MM.1S (cell line): ENCODE measurements around the gene CALB2.

ENCODE experiments used
- DNase-seq: peaks from one replicate; pipeline ENCODE4 v3.0.0-alpha.2; 2015
- H2AFZ ChIP-seq: fragments of 300-600 bp; sonication (generic); 2 replicates; pipeline ENCODE4 v1.6.0; 2016; ENCODE audit warnings: antibody characterized with exemption, low read length
- H3F3A ChIP-seq: fragments of 300-600 bp; sonication (generic); 2 replicates; pipeline ENCODE4 v1.6.1; 2016; ENCODE audit warnings: mild to moderate bottlenecking, antibody characterized with exemption, low read length, moderate library complexity, mixed read lengths; ENCODE audit not compliant: insufficient read depth
- H3K27ac ChIP-seq: fragments of 300-600 bp; sonication (generic); 2 replicates; pipeline ENCODE4 v1.5.1; 2016; ENCODE audit warnings: mild to moderate bottlenecking, low read length
- H3K27me3 ChIP-seq: fragments of 300-600 bp; sonication (generic); replicated peaks from 2 replicates; pipeline ENCODE4 v1.6.0; 2016; ENCODE audit warnings: low read length; ENCODE audit not compliant: insufficient read depth
- H3K36me3 ChIP-seq: fragments of 300-600 bp; sonication (generic); replicated peaks from 2 replicates; pipeline ENCODE4 v1.6.1; 2016; ENCODE audit warnings: mild to moderate bottlenecking, low read length, mixed read lengths; ENCODE audit not compliant: insufficient read depth
- H3K4me1 ChIP-seq: fragments of 300-600 bp; sonication (generic); 2 replicates; pipeline ENCODE4 v1.6.1; 2016; ENCODE audit warnings: low read length, mixed read lengths
- H3K4me2 ChIP-seq: fragments of 300-600 bp; sonication (generic); 2 replicates; pipeline ENCODE4 v1.6.0; 2016; ENCODE audit warnings: low read depth, low read length
- H3K4me3 ChIP-seq: fragments of 300-600 bp; sonication (generic); 2 replicates; pipeline ENCODE4 v1.5.1; 2016; ENCODE audit warnings: low read length, mixed read lengths
- H3K79me2 ChIP-seq: fragments of 300-600 bp; sonication (generic); 2 replicates; pipeline ENCODE4 v1.6.1; 2016; ENCODE audit warnings: mixed run types, low read length, mixed read lengths
- H3K9ac ChIP-seq: fragments of 300-600 bp; sonication (generic); 2 replicates; pipeline ENCODE4 v1.6.1; 2016; ENCODE audit warnings: low read length, mixed read lengths
- H3K9me2 ChIP-seq: fragments of 300-600 bp; sonication (generic); replicated peaks from 2 replicates; pipeline ENCODE4 v1.6.1; 2016; ENCODE audit warnings: mild to moderate bottlenecking, low read length, mixed read lengths; ENCODE audit not compliant: insufficient read depth
- H3K9me3 ChIP-seq: fragments of 300-600 bp; sonication (generic); replicated peaks from 2 replicates; pipeline ENCODE4 v1.6.1; 2016; ENCODE audit warnings: mild to moderate bottlenecking, low read length, mixed read lengths; ENCODE audit not compliant: insufficient read depth
- H4K20me1 ChIP-seq: fragments of 300-600 bp; sonication (generic); 2 replicates; pipeline ENCODE4 v1.6.1; 2016; ENCODE audit warnings: mild to moderate bottlenecking, low read length, moderate library complexity, mixed read lengths; ENCODE audit not compliant: insufficient read depth
- CTCF ChIP-seq: fragments of 300-600 bp; sonication (generic); IDR thresholded peaks from 2 replicates; pipeline ENCODE4 v1.5.1; 2016; ENCODE audit warnings: antibody characterized with exemption, low read length, mixed read lengths
- EZH2 ChIP-seq: fragments of 300-600 bp; sonication (generic); optimal IDR thresholded peaks from 2 replicates; pipeline ENCODE3; 2017; ENCODE audit warnings: low read depth, mild to moderate bottlenecking, antibody characterized with exemption, low read length, mixed read lengths
- EZH2phosphoT487 ChIP-seq: fragments of 300-600 bp; sonication (generic); IDR thresholded peaks from 2 replicates; pipeline ENCODE4 v1.6.1; 2018; ENCODE audit warnings: antibody characterized with exemption, low read length

CALB2 gene

GRCh38 chr16:71423016-71423415, 64.5 kb downstream of the CALB2 start:
- Histone ChIP-seq H3K27ac (no peak overlapping the region), H3K4me2 (no peak overlapping the region), H3K4me3 (no peak overlapping the region), H3K36me3 (no peaks in the 10 kb centered on the region), H3K4me1 (no peaks in the 10 kb centered on the region), H3K9ac (no peak overlapping the region), H3K79me2 (no peaks in the 10 kb centered on the region), H2AFZ (no peak overlapping the region), H4K20me1 (no peaks in the 10 kb centered on the region), H3F3A (no peaks in the 10 kb centered on the region), H3K27me3 (peaks cover 51% of the 10 kb centered on the region), H3K9me2 (no peaks in the 10 kb centered on the region), H3K9me3 (no peaks in the 10 kb centered on the region)
- TF ChIP-seq CTCF, result no peak
- TF ChIP-seq EZH2phosphoT487, result no peak
- no peak for TF ChIP-seq EZH2
- no peak for DNase-seq

GRCh38 chr16:71423865-71424264, 65.3 kb downstream of the CALB2 start:
- Histone ChIP-seq H3K4me1 (no peaks in the 10 kb centered on the region), H4K20me1 (no peaks in the 10 kb centered on the region), H3K9me3 (no peaks in the 10 kb centered on the region), H3K27me3 (peaks cover 51% of the 10 kb centered on the region), H3K36me3 (no peaks in the 10 kb centered on the region), H3K9me2 (no peaks in the 10 kb centered on the region), H3F3A (no peaks in the 10 kb centered on the region), H3K4me2 (no peak overlapping the region), H3K79me2 (no peaks in the 10 kb centered on the region), H2AFZ (no peak overlapping the region), H3K4me3 (no peak overlapping the region), H3K27ac (no peak overlapping the region), H3K9ac (no peak overlapping the region)
- DNase-seq, result no peak
- TF ChIP-seq EZH2 (no peak), EZH2phosphoT487 (no peak), CTCF (no peak)

GRCh38 chr16:71424626-71425025, 66.1 kb downstream of the CALB2 start:
- Histone ChIP-seq H4K20me1 (no peaks in the 10 kb centered on the region), H3K79me2 (no peaks in the 10 kb centered on the region), H2AFZ (no peak overlapping the region), H3K36me3 (no peaks in the 10 kb centered on the region), H3F3A (no peaks in the 10 kb centered on the region), H3K4me3 (no peak overlapping the region), H3K4me2 (no peak overlapping the region), H3K9me3 (no peaks in the 10 kb centered on the region), H3K9ac (no peak overlapping the region), H3K27ac (no peak overlapping the region), H3K4me1 (no peaks in the 10 kb centered on the region), H3K27me3 (peaks cover 58% of the 10 kb centered on the region), H3K9me2 (no peaks in the 10 kb centered on the region)
- no peak for DNase-seq
- TF ChIP-seq EZH2 (no peak), EZH2phosphoT487 (no peak), CTCF (no peak)
